ENCODE data around the gene STIM2. TPM values are rescaled to one million over a fixed set of nuclear protein-coding genes. Genes with fewer than 3 reads are reported as not detected.

STIM2 gene
- total RNA-seq, 1 donor from 2014 or later = 18.4 TPM

DNA sequence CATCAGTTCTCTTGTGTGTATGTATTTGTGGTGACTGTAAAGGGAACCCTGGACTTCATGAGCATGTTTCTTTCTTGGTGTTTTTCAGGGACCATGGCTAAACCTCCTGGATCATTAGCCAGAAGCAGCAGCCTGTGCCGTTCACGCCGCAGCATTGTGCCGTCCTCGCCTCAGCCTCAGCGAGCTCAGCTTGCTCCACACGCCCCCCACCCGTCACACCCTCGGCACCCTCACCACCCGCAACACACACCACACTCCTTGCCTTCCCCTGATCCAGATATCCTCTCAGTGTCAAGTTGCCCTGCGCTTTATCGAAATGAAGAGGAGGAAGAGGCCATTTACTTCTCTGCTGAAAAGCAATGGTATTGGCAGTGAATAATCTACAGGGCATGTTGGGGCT, 157.0 kb downstream of the STIM2 start:
- H3K36me3 ChIP-seq (ENCODE audit: insufficient read depth, low read length) = peaks cover 5% of the 10 kb centered on the region
- no peak overlapping the region for H3K9ac ChIP-seq (ENCODE audit: low read length)
- no peaks in the 10 kb centered on the region for H3K27me3 ChIP-seq (ENCODE audit: insufficient read depth, low read length)
- H2AFZ ChIP-seq (ENCODE audit: low read depth, low read length) = no peak overlapping the region
- peaks cover 3% of the 10 kb centered on the region for H3K4me1 Mint-ChIP-seq (ENCODE audit: low read depth, unreplicated experiment)
- DNase-seq (ENCODE audit: low read depth) (no peak), FAIRE-seq (no peak)
- H3K27ac ChIP-seq (ENCODE audit: low read depth, low read length) = no peak overlapping the region
- H3K9me3 Mint-ChIP-seq (ENCODE audit: unreplicated experiment) = no peaks in the 10 kb centered on the region
- no peaks in the 10 kb centered on the region for H4K20me1 ChIP-seq (ENCODE audit: insufficient read depth, low read length)
- H3K4me2 ChIP-seq (ENCODE audit: low read length) = no peak overlapping the region
- peaks cover 10% of the 10 kb centered on the region for H3K4me1 ChIP-seq (ENCODE audit: insufficient read depth, low read length)
- H3K79me2 ChIP-seq (ENCODE audit: insufficient read depth, low read length) = no peaks in the 10 kb centered on the region
- no peaks in the 10 kb centered on the region for H3K27me3 Mint-ChIP-seq (ENCODE audit: low read depth, unreplicated experiment)
- peaks cover 3% of the 10 kb centered on the region for H3K36me3 Mint-ChIP-seq (ENCODE audit: low read depth, unreplicated experiment)
- TF ChIP-seq EZH2 (IDR thresholded peaks at IDR 0.05; ENCODE audit: insufficient read depth, low read length) = no peak
- TF ChIP-seq CTCF (IDR thresholded peaks at IDR 0.05; ENCODE audit: insufficient read depth, low read depth, low read length) = no peak
- no peak overlapping the region for H3K4me3 Mint-ChIP-seq (ENCODE audit: unreplicated experiment)
- H3K27ac Mint-ChIP-seq (ENCODE audit: unreplicated experiment) = no peak overlapping the region
- no peak overlapping the region for H3K4me3 ChIP-seq (ENCODE audit: insufficient read depth, low read depth, low read length)
- no peaks in the 10 kb centered on the region for H3K9me3 ChIP-seq (ENCODE audit: insufficient read depth, low read depth, low read length)

GRCh38 chr4:27018076-27018475, 157.4 kb downstream of the STIM2 start:
- H4K20me1 ChIP-seq (ENCODE audit: insufficient read depth, low read length) = no peaks in the 10 kb centered on the region
- Mint-ChIP-seq H3K4me1 (ENCODE audit: low read depth, unreplicated experiment) (peaks cover 3% of the 10 kb centered on the region), H3K4me3 (ENCODE audit: unreplicated experiment) (no peak overlapping the region), H3K9me3 (ENCODE audit: unreplicated experiment) (no peaks in the 10 kb centered on the region), H3K27me3 (ENCODE audit: low read depth, unreplicated experiment) (no peaks in the 10 kb centered on the region), H3K36me3 (ENCODE audit: low read depth, unreplicated experiment) (peaks cover 4% of the 10 kb centered on the region), H3K27ac (ENCODE audit: unreplicated experiment) (no peak overlapping the region)
- H3K4me1 ChIP-seq (ENCODE audit: insufficient read depth, low read length) = peaks cover 10% of the 10 kb centered on the region
- H3K36me3 ChIP-seq (ENCODE audit: insufficient read depth, low read length) = peaks cover 7% of the 10 kb centered on the region
- H3K9me3 ChIP-seq (ENCODE audit: insufficient read depth, low read depth, low read length) = no peaks in the 10 kb centered on the region
- H2AFZ ChIP-seq (ENCODE audit: low read depth, low read length) = no peak overlapping the region
- DNase-seq (ENCODE audit: low read depth) (no peak), FAIRE-seq (no peak)
- H3K27ac ChIP-seq (ENCODE audit: low read depth, low read length) = no peak overlapping the region
- H3K9ac ChIP-seq (ENCODE audit: low read length) = no peak overlapping the region
- no peaks in the 10 kb centered on the region for H3K27me3 ChIP-seq (ENCODE audit: insufficient read depth, low read length)
- H3K79me2 ChIP-seq (ENCODE audit: insufficient read depth, low read length) = no peaks in the 10 kb centered on the region
- no peak overlapping the region for H3K4me2 ChIP-seq (ENCODE audit: low read length)
- no peak overlapping the region for H3K4me3 ChIP-seq (ENCODE audit: insufficient read depth, low read depth, low read length)
- TF ChIP-seq CTCF (IDR thresholded peaks at IDR 0.05; ENCODE audit: insufficient read depth, low read depth, low read length) (no peak), EZH2 (IDR thresholded peaks at IDR 0.05; ENCODE audit: insufficient read depth, low read length) (no peak)

- Histone ChIP-seq H3K27me3 (ENCODE audit: insufficient read depth, low read length) (no peaks in the 10 kb centered on the region), H3K27ac (ENCODE audit: low read depth, low read length) (no peak overlapping the region), H2AFZ (ENCODE audit: low read depth, low read length) (no peak overlapping the region), H3K4me3 (ENCODE audit: insufficient read depth, low read depth, low read length) (no peak overlapping the region), H3K9ac (ENCODE audit: low read length) (no peak overlapping the region), H3K9me3 (ENCODE audit: insufficient read depth, low read depth, low read length) (no peaks in the 10 kb centered on the region), H3K4me2 (ENCODE audit: low read length) (no peak overlapping the region), H3K36me3 (ENCODE audit: insufficient read depth, low read length) (peaks cover 9% of the 10 kb centered on the region), H3K79me2 (ENCODE audit: insufficient read depth, low read length) (no peaks in the 10 kb centered on the region), H4K20me1 (ENCODE audit: insufficient read depth, low read length) (no peaks in the 10 kb centered on the region), H3K4me1 (ENCODE audit: insufficient read depth, low read length) (peaks cover 10% of the 10 kb centered on the region)
- FAIRE-seq (no peak), DNase-seq (ENCODE audit: low read depth) (no peak)
- TF ChIP-seq CTCF (IDR thresholded peaks at IDR 0.05; ENCODE audit: insufficient read depth, low read depth, low read length) (no peak), EZH2 (IDR thresholded peaks at IDR 0.05; ENCODE audit: insufficient read depth, low read length) (no peak)
- H3K4me3 Mint-ChIP-seq (ENCODE audit: unreplicated experiment) = no peak overlapping the region
- H3K27me3 Mint-ChIP-seq (ENCODE audit: low read depth, unreplicated experiment) = no peaks in the 10 kb centered on the region
- no peak overlapping the region for H3K27ac Mint-ChIP-seq (ENCODE audit: unreplicated experiment)
- H3K9me3 Mint-ChIP-seq (ENCODE audit: unreplicated experiment) = no peaks in the 10 kb centered on the region
- H3K36me3 Mint-ChIP-seq (ENCODE audit: low read depth, unreplicated experiment) = peaks cover 4% of the 10 kb centered on the region
- H3K4me1 Mint-ChIP-seq (ENCODE audit: low read depth, unreplicated experiment) = peaks cover 3% of the 10 kb centered on the region
Measured at GRCh38 chr4:27018910-27019309, 158.3 kb downstream of the STIM2 start.

Data from astrocyte (in vitro differentiated cells and primary cell).